Ovary (tissue), 9 donors: ENCODE measurements around the gene COLGALT1. TPM values are rescaled to one million over a fixed set of nuclear protein-coding genes. Genes with fewer than 3 reads are reported as not detected.

Experiments used
- DNase-seq, 5 donors: peaks; one replicate each; pipeline ENCODE4 v3.0.0-alpha.2; 2019 to 2020
- H3K27ac ChIP-seq, 2 donors: fragments of 200-600 bp; one replicate each; pipeline versions ENCODE4 v1.5.1 to v1.8.0; 2019 to 2022
- H3K27me3 ChIP-seq: fragments of 200-600 bp; one replicate; pipeline ENCODE4 v1.8.0; 2022
- H3K36me3 ChIP-seq: fragments of 200-600 bp; sonication (generic); one replicate; pipeline ENCODE4 v1.5.1; 2019
- H3K4me1 ChIP-seq: one replicate; pipeline ENCODE4 v1.8.1; 2013; ENCODE audit warnings: mild to moderate bottlenecking, moderate library complexity; ENCODE audit not compliant: insufficient read depth
- H3K4me3 ChIP-seq: fragments of 200-600 bp; sonication (generic); one replicate; pipeline ENCODE4 v1.5.1; 2017
- H3K9me3 ChIP-seq, 2 donors: fragments of 200-600 bp in 1 of 2; sonication (generic) in 1 of 2; one replicate each; pipeline versions ENCODE4 v1.5.1 to v1.8.1; 2013 to 2019; ENCODE audit warnings: mild to moderate bottlenecking in 1 of 2, moderate library complexity in 1 of 2
- EP300 ChIP-seq: sonication (generic); formaldehyde crosslinking; IDR thresholded peaks from one replicate; pipeline ENCODE4 v1.6.1; 2017; ENCODE audit warnings: antibody characterized with exemption
- POLR2A ChIP-seq: fragments of 450-650 bp; IDR thresholded peaks from one replicate; pipeline ENCODE4 v1.6.1; 2017; ENCODE audit warnings: antibody characterized with exemption, mild to moderate bottlenecking, moderate library complexity
- WGBS, 3 donors: extraction: QIAGEN DNeasy Blood & Tissue Kit in 1 of 3; methylation state at CpG; one replicate each; pipeline versions ENCODE4 v1.1.5 to v1.1.7; 2013 to 2017; 5-methylcytosine and 5-hydroxymethylcytosine counted together
- intact Hi-C, 4 donors: fragments of 100-400 bp; cut with DNase I; formaldehyde crosslinking; loops; one replicate each; pipeline versions ENCODE4 v1.11.0 to v1.15.1; 2022 to 2023
- polyA plus RNA-seq, 2 donors: library from polyadenylated mRNA; stranded (reverse); fragments of 200-250 nt in 1 of 2; fragments of 350-450 nt in 1 of 2; fragmentation: Illumina TruSeq in 1 of 2; extraction: RNeasy Lipid Tissue Mini Kit (QIAGEN cat#74804) in 1 of 2; gene quantifications; one replicate each; pipeline ENCODE4 v1.2.3, GENCODE V29; 2013 to 2014
- total RNA-seq, 7 donors: library from RNA; depleted of rRNA in 2 of 7; stranded (reverse); fragments of >200 nt in 2 of 7; fragmentation: NEBNext Ultra II Directional in 3 of 7; extraction: Animal tissue kit (Norgen Biotek cat#: 25700) in 3 of 7; gene quantifications; one replicate each; pipeline versions ENCODE4 v1.1.0 to v1.2.4, GENCODE V29; 2016 to 2023
- TF ChIP-seq, protein P1 (sequence below), 3 donors: fragments of 450-650 bp in 2 of 3; fragments of 200-600 bp in 1 of 3; IDR thresholded peaks; one replicate each; pipeline versions ENCODE4 v1.5.1 to v1.8.0; 2016 to 2022; ENCODE audit warnings: antibody characterized with exemption in 3 of 3, mild to moderate bottlenecking in 1 of 3
- donor health status: DM: no; HTN: no; CAD: no; lungs with moderate emphysema.
- donor health status: DM: no; HTN: no; CAD: no.
- donor health status: Bipolar disorder and iron deficiency.
- donor health status: DM: yes; HTN: yes; CAD: no.
- donor health status: DM: no; HTN: no; CAD: no.
- donor health status: DM: yes; HTN: yes; CAD: no.

The COLGALT1 gene
- total and polyA plus RNA-seq, 9 donors, result 30.4 to 75.2 (median 45.2) TPM

DNA sequence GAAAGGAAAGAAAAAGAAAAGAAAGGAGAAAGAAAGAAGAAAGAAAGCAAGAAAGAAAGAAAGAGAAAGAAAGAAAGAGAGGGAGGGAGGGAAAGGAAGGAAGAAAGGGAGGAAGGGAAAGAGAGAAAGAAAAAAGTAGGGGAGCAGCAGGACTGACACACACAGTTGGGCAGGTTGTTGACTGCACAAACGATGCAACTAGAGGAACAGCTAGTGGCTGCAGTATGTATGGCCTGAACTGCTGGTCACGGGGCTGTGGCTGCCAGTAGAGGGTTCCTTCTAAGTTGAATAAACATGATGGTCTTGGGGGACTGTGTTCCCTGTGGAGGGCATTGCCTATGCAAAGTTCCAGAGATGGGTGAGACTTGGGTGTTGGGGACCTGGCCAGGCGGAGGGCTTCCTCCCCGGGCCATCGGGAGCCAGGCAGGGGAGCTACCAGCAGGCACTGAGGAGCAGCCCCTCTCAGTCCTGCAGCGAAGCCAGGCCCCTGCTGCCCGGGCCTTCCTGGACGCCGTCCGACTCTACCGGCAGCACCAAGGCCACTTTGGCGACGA, 16.7 kb upstream of the COLGALT1 start:
- DNase-seq, result no peak
- H3K4me3 ChIP-seq, result peak overlapping the region; percentile 49
- H3K27ac ChIP-seq, result peak overlapping the region; percentile 15 to 84
- 3 to 4% (median 3%) methylated on average over 13 of the region's 13 CpGs for WGBS, 3 donors
- intact Hi-C loops, result loop anchor here in 1 of 4 donors (2.0 kb wide), 1 partner anchor 34 kb away; no protein-coding TSS in a partner anchor
- H3K27me3 ChIP-seq, result no peaks in the 10 kb centered on the region
- TF ChIP-seq EP300 (no peak), POLR2A (no peak)
- TF ChIP-seq, protein P1, sequence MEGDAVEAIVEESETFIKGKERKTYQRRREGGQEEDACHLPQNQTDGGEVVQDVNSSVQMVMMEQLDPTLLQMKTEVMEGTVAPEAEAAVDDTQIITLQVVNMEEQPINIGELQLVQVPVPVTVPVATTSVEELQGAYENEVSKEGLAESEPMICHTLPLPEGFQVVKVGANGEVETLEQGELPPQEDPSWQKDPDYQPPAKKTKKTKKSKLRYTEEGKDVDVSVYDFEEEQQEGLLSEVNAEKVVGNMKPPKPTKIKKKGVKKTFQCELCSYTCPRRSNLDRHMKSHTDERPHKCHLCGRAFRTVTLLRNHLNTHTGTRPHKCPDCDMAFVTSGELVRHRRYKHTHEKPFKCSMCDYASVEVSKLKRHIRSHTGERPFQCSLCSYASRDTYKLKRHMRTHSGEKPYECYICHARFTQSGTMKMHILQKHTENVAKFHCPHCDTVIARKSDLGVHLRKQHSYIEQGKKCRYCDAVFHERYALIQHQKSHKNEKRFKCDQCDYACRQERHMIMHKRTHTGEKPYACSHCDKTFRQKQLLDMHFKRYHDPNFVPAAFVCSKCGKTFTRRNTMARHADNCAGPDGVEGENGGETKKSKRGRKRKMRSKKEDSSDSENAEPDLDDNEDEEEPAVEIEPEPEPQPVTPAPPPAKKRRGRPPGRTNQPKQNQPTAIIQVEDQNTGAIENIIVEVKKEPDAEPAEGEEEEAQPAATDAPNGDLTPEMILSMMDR (IDR thresholded peaks at IDR 0.05), result no peak
- H3K4me1 ChIP-seq, result no peaks in the 10 kb centered on the region
- no peaks in the 10 kb centered on the region for H3K36me3 ChIP-seq
- no peaks in the 10 kb centered on the region for H3K9me3 ChIP-seq

DNA sequence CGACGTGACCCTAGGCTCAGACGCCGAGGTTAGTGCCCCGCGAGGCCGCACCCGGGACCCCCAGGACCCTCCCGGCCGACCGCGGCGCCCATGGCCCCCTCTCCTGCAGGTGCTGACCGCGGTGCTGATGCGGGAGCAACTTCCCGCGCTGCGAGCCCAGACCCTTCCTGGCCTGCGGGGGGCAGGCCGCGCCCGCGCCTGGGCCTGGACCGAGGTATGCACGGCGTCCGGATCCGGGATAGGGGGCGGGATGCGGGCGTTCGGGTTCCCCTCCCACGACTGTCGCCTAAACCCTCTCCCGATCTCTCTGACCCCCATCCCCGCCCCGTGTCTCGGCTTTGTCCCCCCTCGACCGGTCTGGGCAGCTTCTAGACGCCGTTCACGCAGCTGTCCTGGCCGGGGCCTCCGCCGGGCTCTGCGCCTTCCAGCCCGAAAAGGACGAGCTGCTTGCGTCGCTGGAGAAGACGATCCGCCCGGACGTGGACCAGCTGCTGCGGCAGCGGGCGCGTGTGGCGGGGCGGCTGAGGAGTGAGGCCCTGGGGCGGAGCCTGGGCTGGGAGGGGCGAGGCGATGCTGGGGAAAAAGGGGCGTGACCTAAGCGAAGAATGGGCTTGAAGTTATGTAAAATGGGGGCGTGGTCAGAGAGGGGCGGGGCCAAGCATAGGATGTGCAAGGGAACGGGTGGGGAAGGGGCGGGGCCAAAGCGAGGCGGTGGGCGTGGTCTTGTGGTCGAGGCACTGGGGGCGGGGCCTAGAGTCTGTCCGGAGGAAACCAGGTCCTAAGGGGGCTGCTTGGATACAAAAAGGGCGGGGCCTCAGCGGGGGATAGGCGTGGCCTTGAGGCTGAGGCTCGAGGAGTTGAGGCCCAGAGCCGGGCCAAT, 16.0 kb upstream of the COLGALT1 start:
- intact Hi-C loops, result loop anchor here in 1 of 4 donors (2.0 kb wide), 1 partner anchor 33 kb away; no protein-coding TSS in a partner anchor
- H3K9me3 ChIP-seq, result no peaks in the 10 kb centered on the region
- TF ChIP-seq, protein P1 (IDR thresholded peaks at IDR 0.05), result peak; percentile 15 to 64 (median 23)
- TF ChIP-seq POLR2A (peak; percentile 65), EP300 (no peak)
- H3K27me3 ChIP-seq, result no peaks in the 10 kb centered on the region
- peak overlapping the region; percentile 49 for H3K4me3 ChIP-seq
- no peaks in the 10 kb centered on the region for H3K36me3 ChIP-seq
- WGBS, 3 donors, result 1% methylated on average over 45 to 82 of the region's 82 CpGs
- DNase-seq, result peak; percentile 99 to 100 (median 100)
- H3K27ac ChIP-seq, result peak overlapping the region; percentile 15 to 84
- no peaks in the 10 kb centered on the region for H3K4me1 ChIP-seq

DNA sequence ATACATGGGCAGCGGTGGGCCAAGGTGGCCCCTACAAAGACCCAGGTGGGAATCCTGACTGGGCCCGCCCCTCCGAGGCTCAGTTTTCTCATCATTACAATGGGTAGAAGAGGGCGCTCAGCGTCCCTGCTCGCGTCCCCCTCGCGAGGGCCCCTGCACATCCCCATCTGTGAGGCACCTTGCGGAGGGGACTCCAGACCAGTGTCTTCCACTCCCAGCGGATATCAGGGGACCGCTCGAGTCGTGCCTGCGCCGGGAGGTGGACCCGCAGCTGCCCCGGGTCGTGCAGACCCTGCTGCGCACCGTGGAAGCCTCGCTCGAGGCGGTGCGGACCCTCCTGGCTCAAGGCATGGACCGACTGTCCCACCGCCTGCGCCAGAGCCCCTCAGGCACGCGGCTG, 15.3 kb upstream of the COLGALT1 start:
- DNase-seq, result no peak
- Histone ChIP-seq H3K4me3 (no peak overlapping the region), H3K27ac (peak overlapping the region in 1 of 2 donors; percentile 67), H3K4me1 (no peaks in the 10 kb centered on the region), H3K9me3 (no peaks in the 10 kb centered on the region), H3K36me3 (no peaks in the 10 kb centered on the region), H3K27me3 (no peaks in the 10 kb centered on the region)
- TF ChIP-seq, protein P1 (IDR thresholded peaks at IDR 0.05), result no peak
- no peak for TF ChIP-seq POLR2A
- intact Hi-C loops, result no loop called here
- WGBS, 3 donors, result 63 to 75% (median 72%) methylated on average over 30 of the region's 30 CpGs

DNA sequence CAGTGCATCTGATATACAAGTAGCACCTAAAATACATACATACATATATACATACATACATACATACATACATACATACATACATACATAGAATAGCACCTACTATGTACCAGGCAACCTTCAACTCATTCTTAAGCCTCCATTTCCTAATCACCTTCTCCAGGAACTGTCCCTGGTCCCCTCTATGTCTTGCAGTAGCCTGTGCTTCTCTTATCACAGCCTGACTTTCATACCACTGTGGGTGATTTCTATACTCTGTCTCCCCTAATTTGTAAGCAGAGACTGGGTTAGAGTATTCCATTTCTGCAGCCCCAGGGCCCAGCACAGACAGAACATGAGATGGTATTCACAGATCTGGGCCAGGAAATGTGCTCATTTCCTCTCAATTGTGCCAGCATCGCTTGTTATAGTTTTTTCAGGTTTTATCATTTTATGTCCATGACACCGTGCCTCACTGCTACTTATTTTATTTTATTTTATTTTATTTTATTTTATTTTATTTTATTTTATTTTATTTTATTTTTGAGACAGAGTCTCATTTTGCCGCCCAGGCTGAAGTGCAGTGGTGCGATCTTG, 14.2 kb upstream of the COLGALT1 start:
- Histone ChIP-seq H3K4me1 (no peaks in the 10 kb centered on the region), H3K27ac (no peak overlapping the region), H3K9me3 (no peaks in the 10 kb centered on the region), H3K27me3 (no peaks in the 10 kb centered on the region), H3K36me3 (no peaks in the 10 kb centered on the region), H3K4me3 (no peak overlapping the region)
- no peak for DNase-seq
- no peak for TF ChIP-seq EP300
- TF ChIP-seq, protein P1 (IDR thresholded peaks at IDR 0.05), result no peak
- TF ChIP-seq POLR2A, result no peak
- intact Hi-C loops, result no loop called here
- WGBS, 3 donors, result 75 to 79% (median 75%) methylated on average over 4 of the region's 4 CpGs
